Measurements from ENCODE around the gene SLC35F3. TPM values are rescaled to one million over a fixed set of nuclear protein-coding genes. Genes with fewer than 3 reads are reported as not detected.

The SLC35F3 gene
- total and polyA plus RNA-seq, 9 of the 15 experiments (the other 6 are each of a cell fraction or from before 2014, with no cell fraction given) = 0.04 to 0.07 (median 0.04) TPM; not detected in 6

- no peak for TF ChIP-seq CHD7 (IDR thresholded peaks at IDR 0.05; ENCODE audit: low read depth, low read length)
- TF ChIP-seq ZBTB1 (CRISPR knock-in tag; IDR thresholded peaks at IDR 0.05; ENCODE audit: borderline replicate concordance, low read depth) = no peak
- no peak for TF ChIP-seq THRB (CRISPR knock-in tag; conservative IDR thresholded peaks at IDR 0.05)
- 0 out of 2 replicates have a peak, but pooled peaks have one; percentile 9 for TF ChIP-seq KLF16 (IDR thresholded peaks at IDR 0.05)
- TF ChIP-seq LARP7 (IDR thresholded peaks at IDR 0.05) = no peak
- no peak for TF ChIP-seq CCAR2 (IDR thresholded peaks at IDR 0.05; ENCODE audit: low read depth, low read length)
Observed at GRCh38 chr1:234188454-234188792, 283.9 kb downstream of the SLC35F3 start (continued).

Measured in K562 (cell line).